SU-DHL-6 (cell line): ENCODE measurements around the gene ARHGAP33.

ENCODE experiments used
- EZH2phosphoT487 ChIP-seq: fragments of 200-600 bp; sonication (generic), shearing (Covaris generic); conservative IDR thresholded peaks from 2 replicates; pipeline ENCODE4 v1.6.1; 2018; ENCODE audit warnings: mild to moderate bottlenecking, antibody characterized with exemption, low read length, moderate library complexity, mixed read lengths
- TF ChIP-seq, protein P1 (sequence below): fragments of 200-600 bp; sonication (generic); IDR thresholded peaks from one replicate; pipeline ENCODE4 v1.5.1; 2017; ENCODE audit warnings: antibody characterized with exemption, mild to moderate bottlenecking, low read length, moderate library complexity; ENCODE audit not compliant: insufficient read depth, poor library complexity, severe bottlenecking

GRCh38 chr19:35742121-35742724 lies 33.1 kb upstream of the ARHGAP33 start, which contains the start of gene IGFLR1:
- TF ChIP-seq EZH2phosphoT487, result no peak
- TF ChIP-seq, protein P1, sequence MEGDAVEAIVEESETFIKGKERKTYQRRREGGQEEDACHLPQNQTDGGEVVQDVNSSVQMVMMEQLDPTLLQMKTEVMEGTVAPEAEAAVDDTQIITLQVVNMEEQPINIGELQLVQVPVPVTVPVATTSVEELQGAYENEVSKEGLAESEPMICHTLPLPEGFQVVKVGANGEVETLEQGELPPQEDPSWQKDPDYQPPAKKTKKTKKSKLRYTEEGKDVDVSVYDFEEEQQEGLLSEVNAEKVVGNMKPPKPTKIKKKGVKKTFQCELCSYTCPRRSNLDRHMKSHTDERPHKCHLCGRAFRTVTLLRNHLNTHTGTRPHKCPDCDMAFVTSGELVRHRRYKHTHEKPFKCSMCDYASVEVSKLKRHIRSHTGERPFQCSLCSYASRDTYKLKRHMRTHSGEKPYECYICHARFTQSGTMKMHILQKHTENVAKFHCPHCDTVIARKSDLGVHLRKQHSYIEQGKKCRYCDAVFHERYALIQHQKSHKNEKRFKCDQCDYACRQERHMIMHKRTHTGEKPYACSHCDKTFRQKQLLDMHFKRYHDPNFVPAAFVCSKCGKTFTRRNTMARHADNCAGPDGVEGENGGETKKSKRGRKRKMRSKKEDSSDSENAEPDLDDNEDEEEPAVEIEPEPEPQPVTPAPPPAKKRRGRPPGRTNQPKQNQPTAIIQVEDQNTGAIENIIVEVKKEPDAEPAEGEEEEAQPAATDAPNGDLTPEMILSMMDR, result no peak
